Upper lobe of left lung (tissue), 4 donors: ENCODE results near the gene MAOA.

Experiments
- EP300 ChIP-seq, 4 donors: sonication (generic); formaldehyde crosslinking; IDR thresholded peaks; one replicate each; pipeline ENCODE4 v1.5.1; 2017; ENCODE audit warnings: antibody characterized with exemption in 4 of 4, control low read depth in 2 of 4
- POLR2A ChIP-seq, 4 donors: fragments of 450-650 bp; IDR thresholded peaks; one replicate each; pipeline ENCODE4 v1.5.1; 2016 to 2017; ENCODE audit warnings: antibody characterized with exemption in 4 of 4, mild to moderate bottlenecking in 2 of 4
- POLR2AphosphoS5 ChIP-seq, 2 donors: sonication (generic); formaldehyde crosslinking; IDR thresholded peaks; one replicate each; pipeline ENCODE4 v1.5.1; 2017; ENCODE audit warnings: antibody characterized with exemption in 2 of 2
- TF ChIP-seq, protein P1 (sequence below), 6 experiments: fragments of 450-650 bp in 4 of 6; fragments of 200-600 bp in 2 of 6; sonication (generic) in 2 of 6; IDR thresholded peaks; one replicate each; pipeline ENCODE4 v1.5.1; 2016 to 2019; ENCODE audit warnings: antibody characterized with exemption in 6 of 6

DNA sequence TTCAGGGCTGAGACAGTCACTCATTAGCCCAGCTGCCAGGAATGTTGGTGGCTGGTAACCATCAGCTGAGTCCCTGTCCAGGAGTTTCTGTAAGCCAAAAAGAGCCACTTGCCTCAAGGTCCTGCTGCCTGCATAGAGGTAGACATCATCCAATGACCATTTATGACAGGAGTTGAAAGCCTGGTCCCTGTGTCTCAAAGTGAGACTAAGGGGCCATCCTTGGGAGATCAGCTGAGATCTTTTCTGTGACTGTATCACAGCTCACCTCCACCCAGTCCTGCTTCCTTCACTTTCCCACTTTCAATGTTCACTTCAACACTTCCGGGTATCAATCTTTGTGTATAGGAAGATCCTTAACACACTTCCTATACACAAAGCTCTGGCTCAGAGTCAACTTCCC is 28.4 kb upstream of the MAOA start:
- TF ChIP-seq, protein P1, sequence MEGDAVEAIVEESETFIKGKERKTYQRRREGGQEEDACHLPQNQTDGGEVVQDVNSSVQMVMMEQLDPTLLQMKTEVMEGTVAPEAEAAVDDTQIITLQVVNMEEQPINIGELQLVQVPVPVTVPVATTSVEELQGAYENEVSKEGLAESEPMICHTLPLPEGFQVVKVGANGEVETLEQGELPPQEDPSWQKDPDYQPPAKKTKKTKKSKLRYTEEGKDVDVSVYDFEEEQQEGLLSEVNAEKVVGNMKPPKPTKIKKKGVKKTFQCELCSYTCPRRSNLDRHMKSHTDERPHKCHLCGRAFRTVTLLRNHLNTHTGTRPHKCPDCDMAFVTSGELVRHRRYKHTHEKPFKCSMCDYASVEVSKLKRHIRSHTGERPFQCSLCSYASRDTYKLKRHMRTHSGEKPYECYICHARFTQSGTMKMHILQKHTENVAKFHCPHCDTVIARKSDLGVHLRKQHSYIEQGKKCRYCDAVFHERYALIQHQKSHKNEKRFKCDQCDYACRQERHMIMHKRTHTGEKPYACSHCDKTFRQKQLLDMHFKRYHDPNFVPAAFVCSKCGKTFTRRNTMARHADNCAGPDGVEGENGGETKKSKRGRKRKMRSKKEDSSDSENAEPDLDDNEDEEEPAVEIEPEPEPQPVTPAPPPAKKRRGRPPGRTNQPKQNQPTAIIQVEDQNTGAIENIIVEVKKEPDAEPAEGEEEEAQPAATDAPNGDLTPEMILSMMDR (IDR thresholded peaks at IDR 0.05), result no peak
- TF ChIP-seq POLR2AphosphoS5 (IDR thresholded peaks at IDR 0.05) (no peak), POLR2A (IDR thresholded peaks at IDR 0.05) (no peak), EP300 (IDR thresholded peaks at IDR 0.05) (no peak)
